ENCODE measurements around the gene PIP4K2B. TPM values are rescaled to one million over a fixed set of nuclear protein-coding genes. Genes with fewer than 3 reads are reported as not detected.

The PIP4K2B gene
- total RNA-seq, 1 experiment from 2014 or later = 25.5 TPM

DNA sequence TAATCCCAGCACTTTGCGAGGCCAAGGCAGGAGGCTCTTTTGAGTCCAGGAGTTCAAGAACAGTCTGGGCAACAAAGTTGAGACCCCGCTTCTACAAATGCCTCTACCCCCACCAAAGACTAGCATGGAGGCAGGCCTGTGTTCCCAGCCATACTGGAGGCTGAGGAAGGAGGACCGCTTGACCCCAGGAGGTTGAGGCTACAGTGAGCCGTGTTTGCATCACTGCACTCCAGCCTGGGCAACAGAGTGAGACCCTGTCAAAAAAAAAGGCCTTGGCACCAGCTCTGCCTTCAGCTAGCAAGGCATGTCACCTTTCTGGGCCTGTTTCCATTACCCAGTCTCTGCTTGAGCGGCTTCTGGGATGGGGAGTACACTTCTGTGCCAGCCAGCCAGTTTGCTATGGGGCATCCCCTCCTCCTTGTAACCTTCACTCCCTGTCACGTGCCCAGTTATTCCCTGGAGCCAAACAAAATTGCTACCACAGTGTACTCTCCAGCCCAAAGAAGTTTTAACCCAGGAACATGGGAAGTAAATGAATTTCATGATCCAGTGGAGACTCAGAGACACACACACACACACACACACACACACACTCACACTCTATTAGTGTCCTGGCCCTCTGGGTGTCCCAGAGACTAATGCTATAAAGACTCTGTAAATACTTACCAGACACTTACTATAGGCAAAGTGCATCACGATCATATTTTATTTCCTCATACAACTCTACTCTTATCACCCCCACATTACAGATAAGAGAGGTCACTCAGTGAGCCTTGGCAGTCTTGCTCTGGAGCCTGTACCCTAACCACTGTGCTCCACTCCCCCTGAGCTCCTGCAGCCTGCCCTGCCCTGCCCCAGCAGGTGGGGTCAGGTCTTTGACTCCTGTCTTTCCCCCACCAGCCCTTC lies 66.7 kb downstream of the PIP4K2B start:
- Histone ChIP-seq H3K27ac (ENCODE audit: low read length) (no peak overlapping the region), H2AFZ (ENCODE audit: low read length) (no peak overlapping the region), H3K9ac (ENCODE audit: low read length) (no peak overlapping the region), H3K4me1 (ENCODE audit: insufficient read depth, low read length) (peaks cover 20% of the 10 kb centered on the region), H3K27me3 (ENCODE audit: low read length) (no peaks in the 10 kb centered on the region), H3F3A (ENCODE audit: low read length, unreplicated experiment) (no peaks in the 10 kb centered on the region), H4K20me1 (ENCODE audit: low read length) (0 out of 2 replicates have a peak, but pooled peaks cover 4% of the 10 kb centered on the region), H3K4me3 (ENCODE audit: low read length) (no peak overlapping the region), H3K4me2 (ENCODE audit: low read length) (peak overlapping the region; percentile 97), H3K36me3 (ENCODE audit: low read depth, low read length) (no peaks in the 10 kb centered on the region), H3K79me2 (ENCODE audit: low read length) (peaks cover 23% of the 10 kb centered on the region), H3K9me3 (ENCODE audit: low read length) (no peaks in the 10 kb centered on the region), H3K9me2 (replicated peaks; ENCODE audit: low read length) (no peaks in the 10 kb centered on the region)
- POLR2A ChIA-PET (ENCODE audit: unreplicated experiment) = no interaction called here
- DNase-seq (no peak), ATAC-seq (no peak)
- CTCF ChIA-PET = no interaction called here
- BruUV-seq (replicated peaks) = no TSS peak
- TF ChIP-seq, protein P1, sequence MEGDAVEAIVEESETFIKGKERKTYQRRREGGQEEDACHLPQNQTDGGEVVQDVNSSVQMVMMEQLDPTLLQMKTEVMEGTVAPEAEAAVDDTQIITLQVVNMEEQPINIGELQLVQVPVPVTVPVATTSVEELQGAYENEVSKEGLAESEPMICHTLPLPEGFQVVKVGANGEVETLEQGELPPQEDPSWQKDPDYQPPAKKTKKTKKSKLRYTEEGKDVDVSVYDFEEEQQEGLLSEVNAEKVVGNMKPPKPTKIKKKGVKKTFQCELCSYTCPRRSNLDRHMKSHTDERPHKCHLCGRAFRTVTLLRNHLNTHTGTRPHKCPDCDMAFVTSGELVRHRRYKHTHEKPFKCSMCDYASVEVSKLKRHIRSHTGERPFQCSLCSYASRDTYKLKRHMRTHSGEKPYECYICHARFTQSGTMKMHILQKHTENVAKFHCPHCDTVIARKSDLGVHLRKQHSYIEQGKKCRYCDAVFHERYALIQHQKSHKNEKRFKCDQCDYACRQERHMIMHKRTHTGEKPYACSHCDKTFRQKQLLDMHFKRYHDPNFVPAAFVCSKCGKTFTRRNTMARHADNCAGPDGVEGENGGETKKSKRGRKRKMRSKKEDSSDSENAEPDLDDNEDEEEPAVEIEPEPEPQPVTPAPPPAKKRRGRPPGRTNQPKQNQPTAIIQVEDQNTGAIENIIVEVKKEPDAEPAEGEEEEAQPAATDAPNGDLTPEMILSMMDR (conservative IDR thresholded peaks at IDR 0.05; ENCODE audit: low read depth, low read length) = no peak
- TF ChIP-seq EZH2 (IDR thresholded peaks at IDR 0.05; ENCODE audit: low read length, unreplicated experiment) (no peak), EZH2phosphoT487 (IDR thresholded peaks at IDR 0.05; ENCODE audit: borderline replicate concordance, low read length) (no peak)
- intact Hi-C loops (cut with micrococcal nuclease) = no loop called here

DNA sequence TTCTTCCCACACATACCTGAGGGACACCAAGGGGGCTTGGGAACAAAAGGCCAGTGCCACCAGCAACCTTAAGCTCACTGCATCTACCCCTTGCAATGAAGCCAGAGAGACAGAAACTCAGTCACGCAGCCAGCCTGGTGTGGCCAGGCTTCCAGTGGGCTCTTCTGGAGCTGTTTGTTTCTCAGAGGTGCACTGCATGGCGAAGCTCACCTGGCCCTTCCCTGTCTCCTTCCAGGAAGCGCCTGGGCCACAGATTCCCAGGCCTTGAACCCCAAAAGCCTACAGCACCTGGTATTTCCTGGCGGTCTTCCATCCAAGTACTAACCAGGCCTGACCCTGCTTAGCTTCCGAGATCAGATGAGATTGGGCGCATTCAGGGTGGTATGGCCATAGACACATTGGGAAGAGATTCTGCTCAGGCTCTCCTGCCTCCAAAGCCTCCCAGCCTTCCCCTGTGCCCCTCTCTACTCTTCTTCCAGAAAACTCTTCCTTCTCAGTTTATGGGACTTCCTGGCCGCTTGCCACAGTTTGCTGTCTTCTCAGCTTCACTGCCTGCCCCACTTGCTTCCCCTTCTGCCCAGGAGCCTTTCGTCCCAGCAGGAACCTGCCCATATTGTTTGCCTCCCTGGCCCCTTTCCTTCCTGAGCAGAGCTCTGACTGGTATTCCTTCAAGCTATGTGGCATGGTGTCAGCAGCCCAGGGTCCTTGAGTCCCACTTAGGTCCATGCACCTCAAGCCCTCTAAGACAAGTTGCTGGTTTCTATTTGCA lies 67.6 kb downstream of the PIP4K2B start:
- H3K9me3 ChIP-seq (ENCODE audit: low read length) = no peaks in the 10 kb centered on the region
- ATAC-seq (no peak), DNase-seq (no peak)
- peak overlapping the region; percentile 95 for H3K4me3 ChIP-seq (ENCODE audit: low read length)
- intact Hi-C loops (cut with micrococcal nuclease) = no loop called here
- POLR2A ChIA-PET (ENCODE audit: unreplicated experiment) = no interaction called here
- no peaks in the 10 kb centered on the region for H3K36me3 ChIP-seq (ENCODE audit: low read depth, low read length)
- H3K27me3 ChIP-seq (ENCODE audit: low read length) = no peaks in the 10 kb centered on the region
- peaks cover 20% of the 10 kb centered on the region for H3K4me1 ChIP-seq (ENCODE audit: insufficient read depth, low read length)
- 0 out of 2 replicates have a peak, but pooled peaks cover 4% of the 10 kb centered on the region for H4K20me1 ChIP-seq (ENCODE audit: low read length)
- no peaks in the 10 kb centered on the region for H3F3A ChIP-seq (ENCODE audit: low read length, unreplicated experiment)
- H2AFZ ChIP-seq (ENCODE audit: low read length) = no peak overlapping the region
- no peak overlapping the region for H3K9ac ChIP-seq (ENCODE audit: low read length)
- CTCF ChIA-PET = no interaction called here
- no TSS peak for BruUV-seq (replicated peaks)
- peaks cover 23% of the 10 kb centered on the region for H3K79me2 ChIP-seq (ENCODE audit: low read length)
- no peak overlapping the region for H3K27ac ChIP-seq (ENCODE audit: low read length)
- TF ChIP-seq EZH2 (IDR thresholded peaks at IDR 0.05; ENCODE audit: low read length, unreplicated experiment) (no peak), EZH2phosphoT487 (IDR thresholded peaks at IDR 0.05; ENCODE audit: borderline replicate concordance, low read length) (no peak)
- TF ChIP-seq, protein P1 (conservative IDR thresholded peaks at IDR 0.05; ENCODE audit: low read depth, low read length) = no peak
- peak overlapping the region; percentile 97 for H3K4me2 ChIP-seq (ENCODE audit: low read length)
- no peaks in the 10 kb centered on the region for H3K9me2 ChIP-seq (replicated peaks; ENCODE audit: low read length)

Data from PC-3 (cell line).